ENCODE measurements around the gene DDX11. TPM values are rescaled to one million over a fixed set of nuclear protein-coding genes. Genes with fewer than 3 reads are reported as not detected.
"Not testable (repeated sequence)": the region's sequence is repeated elsewhere in the genome, so short reads cannot be mapped to it uniquely, and the experiment has no call there.

Gene DDX11
- total and polyA plus RNA-seq, 2 donors (not counting 1 experiment from before 2014, with no cell fraction given), result 68.0 to 90.2 TPM

DNA sequence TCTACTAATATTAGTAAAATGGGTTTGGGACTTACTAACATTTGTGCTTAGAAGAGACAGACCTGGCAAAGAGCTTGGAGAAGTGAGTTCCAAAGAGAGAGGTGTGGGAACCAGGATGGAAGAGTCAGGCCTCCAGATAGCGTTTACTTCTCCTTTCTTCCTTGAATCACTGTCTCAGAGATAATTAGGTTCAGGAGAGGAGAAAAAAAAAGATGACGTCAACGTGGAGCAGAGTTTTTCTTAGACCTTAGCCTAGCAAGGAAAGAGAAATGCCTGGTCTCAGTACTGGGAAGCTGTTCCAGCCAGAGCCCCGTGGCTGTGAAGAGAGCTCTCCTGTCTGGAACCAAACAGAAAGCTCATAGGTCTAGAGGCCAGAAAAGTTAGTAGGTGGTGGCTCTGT lies 3.4 kb downstream of the DDX11 start:
- 100% methylated on average over 3 of the region's 4 CpGs for WGBS (ENCODE audit: insufficient coverage)
- H3K4me3 ChIP-seq (ENCODE audit: control extremely low read depth in 1 of 5, extremely low read depth in 1 of 5, insufficient read depth in 1 of 5, low read depth in 2 of 5, low read length in 4 of 5); H3K9me3 Mint-ChIP-seq (ENCODE audit: insufficient read depth); H3K27ac Mint-ChIP-seq; POLR2A ChIA-PET; H3K79me2 ChIP-seq (ENCODE audit: control insufficient read depth, insufficient read depth, low read length); H3K4me1 ChIP-seq (ENCODE audit: control insufficient read depth in 2 of 2, insufficient read depth in 2 of 2, low read length in 2 of 2); H3K9ac ChIP-seq (ENCODE audit: low read length); H3K36me3 ChIP-seq (replicated peaks in 1 of 2; ENCODE audit: control extremely low read depth in 1 of 2, control insufficient read depth in 1 of 2, extremely low read depth in 1 of 2, insufficient read depth in 2 of 2, low read length in 1 of 2); H3K27me3 Mint-ChIP-seq; H3K27ac ChIP-seq (ENCODE audit: low read length in 2 of 2); intact Hi-C loops (cut with micrococcal nuclease); H4K20me1 ChIP-seq (ENCODE audit: control insufficient read depth, insufficient read depth, low read length, poor library complexity, severe bottlenecking); H2AFZ ChIP-seq (ENCODE audit: insufficient read depth, low read depth, low read length, poor library complexity, severe bottlenecking); DNase-seq; ATAC-seq (ENCODE audit: low read depth); H3K27me3 ChIP-seq (replicated peaks in 1 of 4; ENCODE audit: control extremely low read depth in 1 of 4, control insufficient read depth in 3 of 4, insufficient read depth in 4 of 4, low read length in 3 of 4); CTCF ChIA-PET; H3K9me3 ChIP-seq (ENCODE audit: control extremely low read depth in 1 of 3, control insufficient read depth in 2 of 3, insufficient read depth in 1 of 3, low read length in 2 of 3); H3K4me3 Mint-ChIP-seq; H3K4me2 ChIP-seq (replicated peaks; ENCODE audit: low read depth, low read length, poor library complexity, severe bottlenecking): not testable (repeated sequence)
- H3K4me1 Mint-ChIP-seq, result peaks cover 22% of the 10 kb centered on the region

DNA sequence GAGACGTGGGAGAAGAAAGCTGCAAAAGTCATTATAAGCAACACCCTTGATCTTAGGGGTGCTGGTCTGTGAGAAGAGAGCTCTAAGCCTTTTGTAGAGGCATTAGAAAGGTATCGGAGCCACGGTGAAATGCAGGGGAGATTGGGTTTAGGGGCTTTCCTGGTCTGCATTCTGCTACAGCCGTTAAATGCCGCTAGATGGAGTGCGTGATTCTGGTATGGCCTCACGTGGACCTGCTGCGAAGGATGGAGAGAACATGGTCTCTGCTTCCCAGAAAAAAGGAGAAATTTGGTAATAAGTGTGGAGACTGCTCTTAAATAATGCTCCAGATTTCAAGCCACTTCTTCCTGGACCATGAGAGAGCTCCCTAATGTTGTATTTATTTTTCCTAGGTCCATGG lies 4.3 kb downstream of the DDX11 start:
- H3K4me1 ChIP-seq (ENCODE audit: control insufficient read depth in 2 of 2, insufficient read depth in 2 of 2, low read length in 2 of 2); H3K9me3 ChIP-seq (ENCODE audit: control extremely low read depth in 1 of 3, control insufficient read depth in 2 of 3, insufficient read depth in 1 of 3, low read length in 2 of 3); H3K4me2 ChIP-seq (replicated peaks; ENCODE audit: low read depth, low read length, poor library complexity, severe bottlenecking); intact Hi-C loops (cut with micrococcal nuclease); H2AFZ ChIP-seq (ENCODE audit: insufficient read depth, low read depth, low read length, poor library complexity, severe bottlenecking); DNase-seq; H3K27ac Mint-ChIP-seq; H3K27me3 Mint-ChIP-seq; ATAC-seq (ENCODE audit: low read depth); H3K27ac ChIP-seq (ENCODE audit: low read length in 2 of 2); H3K27me3 ChIP-seq (replicated peaks in 1 of 4; ENCODE audit: control extremely low read depth in 1 of 4, control insufficient read depth in 3 of 4, insufficient read depth in 4 of 4, low read length in 3 of 4); H3K36me3 ChIP-seq (replicated peaks in 1 of 2; ENCODE audit: control extremely low read depth in 1 of 2, control insufficient read depth in 1 of 2, extremely low read depth in 1 of 2, insufficient read depth in 2 of 2, low read length in 1 of 2); H3K79me2 ChIP-seq (ENCODE audit: control insufficient read depth, insufficient read depth, low read length); H3K9ac ChIP-seq (ENCODE audit: low read length); H3K4me3 Mint-ChIP-seq; H4K20me1 ChIP-seq (ENCODE audit: control insufficient read depth, insufficient read depth, low read length, poor library complexity, severe bottlenecking); H3K4me3 ChIP-seq (ENCODE audit: control extremely low read depth in 1 of 5, extremely low read depth in 1 of 5, insufficient read depth in 1 of 5, low read depth in 2 of 5, low read length in 4 of 5); H3K9me3 Mint-ChIP-seq (ENCODE audit: insufficient read depth); CTCF ChIA-PET: not testable (repeated sequence)
- 100% methylated on average over 2 of the region's 8 CpGs for WGBS (ENCODE audit: insufficient coverage)
- POLR2A ChIA-PET, result interaction anchor here (0.7 kb wide), 1 partner anchor 325 kb away, joined by 3 read pairs; no protein-coding TSS in a partner anchor
- peaks cover 15% of the 10 kb centered on the region for H3K4me1 Mint-ChIP-seq

GRCh38 chr12:31079421-31079820 lies 5.8 kb downstream of the DDX11 start:
- H3K4me1 Mint-ChIP-seq; H3K9ac ChIP-seq (ENCODE audit: low read length); ATAC-seq (ENCODE audit: low read depth); H3K27me3 Mint-ChIP-seq; CTCF ChIA-PET; H3K36me3 ChIP-seq (replicated peaks in 1 of 2; ENCODE audit: control extremely low read depth in 1 of 2, control insufficient read depth in 1 of 2, extremely low read depth in 1 of 2, insufficient read depth in 2 of 2, low read length in 1 of 2); H3K4me3 ChIP-seq (ENCODE audit: control extremely low read depth in 1 of 5, extremely low read depth in 1 of 5, insufficient read depth in 1 of 5, low read depth in 2 of 5, low read length in 4 of 5); H3K4me1 ChIP-seq (ENCODE audit: control insufficient read depth in 2 of 2, insufficient read depth in 2 of 2, low read length in 2 of 2); H3K79me2 ChIP-seq (ENCODE audit: control insufficient read depth, insufficient read depth, low read length); H3K9me3 ChIP-seq (ENCODE audit: control extremely low read depth in 1 of 3, control insufficient read depth in 2 of 3, insufficient read depth in 1 of 3, low read length in 2 of 3); POLR2A ChIA-PET; H3K27ac ChIP-seq (ENCODE audit: low read length in 2 of 2); H2AFZ ChIP-seq (ENCODE audit: insufficient read depth, low read depth, low read length, poor library complexity, severe bottlenecking); intact Hi-C loops (cut with micrococcal nuclease); H3K4me3 Mint-ChIP-seq; H3K27me3 ChIP-seq (replicated peaks in 1 of 4; ENCODE audit: control extremely low read depth in 1 of 4, control insufficient read depth in 3 of 4, insufficient read depth in 4 of 4, low read length in 3 of 4); H3K27ac Mint-ChIP-seq; H4K20me1 ChIP-seq (ENCODE audit: control insufficient read depth, insufficient read depth, low read length, poor library complexity, severe bottlenecking); DNase-seq; H3K4me2 ChIP-seq (replicated peaks; ENCODE audit: low read depth, low read length, poor library complexity, severe bottlenecking); H3K9me3 Mint-ChIP-seq (ENCODE audit: insufficient read depth): not testable (repeated sequence)
- WGBS (ENCODE audit: insufficient coverage), result no CpG with 5 or more reads among the region's 6 CpGs

- H3K4me2 ChIP-seq (replicated peaks; ENCODE audit: low read depth, low read length, poor library complexity, severe bottlenecking); H3K4me1 ChIP-seq (ENCODE audit: control insufficient read depth in 2 of 2, insufficient read depth in 2 of 2, low read length in 2 of 2); H3K79me2 ChIP-seq (ENCODE audit: control insufficient read depth, insufficient read depth, low read length); H3K9me3 ChIP-seq (ENCODE audit: control extremely low read depth in 1 of 3, control insufficient read depth in 2 of 3, insufficient read depth in 1 of 3, low read length in 2 of 3); DNase-seq; H3K27me3 Mint-ChIP-seq; POLR2A ChIA-PET; ATAC-seq (ENCODE audit: low read depth); H3K27ac ChIP-seq (ENCODE audit: low read length in 2 of 2); H3K27ac Mint-ChIP-seq; H3K4me3 ChIP-seq (ENCODE audit: control extremely low read depth in 1 of 5, extremely low read depth in 1 of 5, insufficient read depth in 1 of 5, low read depth in 2 of 5, low read length in 4 of 5); H2AFZ ChIP-seq (ENCODE audit: insufficient read depth, low read depth, low read length, poor library complexity, severe bottlenecking); H3K27me3 ChIP-seq (replicated peaks in 1 of 4; ENCODE audit: control extremely low read depth in 1 of 4, control insufficient read depth in 3 of 4, insufficient read depth in 4 of 4, low read length in 3 of 4); H3K4me3 Mint-ChIP-seq; H3K9ac ChIP-seq (ENCODE audit: low read length); H3K4me1 Mint-ChIP-seq; CTCF ChIA-PET; intact Hi-C loops (cut with micrococcal nuclease); H4K20me1 ChIP-seq (ENCODE audit: control insufficient read depth, insufficient read depth, low read length, poor library complexity, severe bottlenecking); H3K9me3 Mint-ChIP-seq (ENCODE audit: insufficient read depth): not testable (repeated sequence)
- H3K36me3 ChIP-seq (replicated peaks in 1 of 2; ENCODE audit: control extremely low read depth in 1 of 2, control insufficient read depth in 1 of 2, extremely low read depth in 1 of 2, insufficient read depth in 2 of 2, low read length in 1 of 2), result peaks cover 0 to 11% of the 10 kb centered on the region in 2 experiments
- WGBS (ENCODE audit: insufficient coverage), result no CpG with 5 or more reads among the region's 6 CpGs
Observed at GRCh38 chr12:31080221-31080620, 6.6 kb downstream of the DDX11 start.

Data from B cell (primary cell).